GM18505 (cell line): Measurements from ENCODE around the gene WDR86.

Source experiments
- ATAC-seq: cut with Tn5 transposase; IDR thresholded peaks from one replicate; pipeline ENCODE4 v1.9.1; 2021; ENCODE audit not compliant: unreplicated experiment
- POLR2A ChIP-seq: IDR thresholded peaks from 4 replicates; pipeline ENCODE4 v1.6.1; 2011; ENCODE audit warnings: borderline replicate concordance; ENCODE audit not compliant: insufficient read depth, insufficient read length; ENCODE audit errors: extremely low read depth

Gene WDR86

DNA sequence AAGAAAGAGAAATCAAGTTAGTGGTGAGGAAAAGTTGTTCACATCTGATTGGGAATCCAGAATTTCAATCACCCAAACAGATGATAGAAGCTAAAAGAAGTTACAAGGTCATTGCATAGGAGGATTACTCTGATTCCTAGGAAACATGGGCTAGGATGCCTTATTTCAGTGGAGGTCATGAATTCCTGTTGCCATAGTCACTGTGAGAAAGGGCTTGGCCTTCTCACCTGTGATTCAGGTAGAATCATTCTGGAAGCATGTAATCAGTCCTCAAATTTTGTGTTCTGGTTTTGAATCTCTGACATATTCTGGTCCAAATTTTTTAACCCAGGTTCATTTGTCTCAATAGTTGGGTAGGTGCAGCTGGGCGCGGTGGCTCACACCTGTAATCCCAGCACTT is 72.5 kb downstream of the WDR86 start:
- ATAC-seq = no peak
- no peak for TF ChIP-seq POLR2A

DNA sequence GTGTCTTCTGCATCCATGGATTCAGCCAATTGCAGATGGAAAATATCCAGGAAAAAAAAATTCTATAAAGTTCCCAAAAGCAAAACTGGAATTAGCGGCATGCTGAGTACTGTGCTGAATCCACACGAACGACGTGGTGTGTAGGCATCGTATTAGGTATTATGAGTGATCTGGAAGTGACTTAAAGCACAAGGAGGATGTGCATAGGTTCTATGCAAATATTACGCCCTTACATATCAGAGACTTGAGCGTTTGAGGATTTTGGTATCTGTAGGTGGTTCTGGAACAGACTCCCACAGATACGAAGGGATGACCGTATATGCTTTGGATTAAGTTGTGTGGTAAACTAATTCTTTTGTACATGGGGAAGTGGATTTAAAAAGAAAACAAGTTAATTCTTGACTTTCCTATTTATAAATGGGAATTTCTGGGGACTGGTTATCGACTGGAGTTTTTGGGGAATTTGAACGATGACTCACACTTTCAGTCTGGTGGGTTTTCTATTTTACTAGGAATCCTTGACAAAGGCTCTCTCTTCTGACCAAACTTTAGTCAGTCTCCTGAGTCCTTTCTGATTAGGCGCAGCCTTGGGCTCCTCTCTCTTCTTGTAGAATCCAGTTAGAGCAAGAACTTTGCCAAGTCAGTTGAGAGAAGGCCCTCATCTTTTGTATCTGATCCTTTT is 73.7 kb downstream of the WDR86 start:
- no peak for TF ChIP-seq POLR2A
- ATAC-seq = no peak

DNA sequence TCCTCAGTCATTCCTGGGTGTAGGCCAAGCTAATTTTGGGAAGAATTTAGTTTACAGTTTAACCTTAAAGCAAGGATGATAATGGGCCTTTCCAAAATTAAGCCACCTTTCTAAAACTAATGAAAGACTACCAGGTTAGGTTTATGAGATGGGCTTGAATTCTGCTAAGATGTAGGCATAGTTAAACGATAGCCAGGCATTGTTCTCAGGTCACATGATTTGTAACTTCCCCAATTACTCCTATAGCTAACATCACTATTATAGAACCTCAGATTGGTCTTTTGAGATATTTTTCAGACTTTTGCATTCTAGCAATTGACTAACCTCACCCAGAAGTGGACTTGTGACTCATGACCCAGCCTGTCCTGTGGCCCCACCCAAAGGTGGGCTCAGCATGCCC is 75.2 kb downstream of the WDR86 start:
- ATAC-seq = no peak

More for the DNA sequence above, 75.2 kb downstream of the WDR86 start:
- no peak for TF ChIP-seq POLR2A
